ENCODE measurements around the gene C1QTNF12. TPM values are rescaled to one million over a fixed set of nuclear protein-coding genes. Genes with fewer than 3 reads are reported as not detected.

The C1QTNF12 gene
- total RNA-seq, 4 donors from 2014 or later, result 4.3 to 23.5 (median 7.1) TPM

- Histone ChIP-seq H3K4me1 (peaks cover 56% of the 10 kb centered on the region), H3K9me3 (no peaks in the 10 kb centered on the region), H3K27ac (no peak overlapping the region), H3K4me3 (peak overlapping the region; percentile 32), H3K27me3 (peaks cover 19% of the 10 kb centered on the region), H3K36me3 (no peaks in the 10 kb centered on the region)
- DNase-seq (ENCODE audit: low spot score in 2 of 2), result peak in 1 of 2 donors; percentile 64
- TF ChIP-seq EP300 (IDR thresholded peaks at IDR 0.05) (no peak), POLR2A (IDR thresholded peaks at IDR 0.05) (no peak), POLR2AphosphoS5 (IDR thresholded peaks at IDR 0.05) (no peak), CTCF (IDR thresholded peaks at IDR 0.05) (no peak)
- WGBS, result 43% methylated on average over 27 of the region's 38 CpGs
These were observed 37.6 kb downstream of the C1QTNF12 start for GRCh38 chr1:1208713-1209433.

GRCh38 chr1:1207571-1207892 is 39.0 kb downstream of the C1QTNF12 start:
- WGBS, result 59% methylated on average over 6 of the region's 11 CpGs
- Histone ChIP-seq H3K27ac (no peak overlapping the region), H3K4me1 (peaks cover 54% of the 10 kb centered on the region), H3K27me3 (peaks cover 31% of the 10 kb centered on the region), H3K9me3 (no peaks in the 10 kb centered on the region), H3K36me3 (no peaks in the 10 kb centered on the region), H3K4me3 (no peak overlapping the region)
- peak in 1 of 2 donors; percentile 53 for DNase-seq (ENCODE audit: low spot score in 2 of 2)
- no peak for TF ChIP-seq POLR2A (IDR thresholded peaks at IDR 0.05)
- no peak for TF ChIP-seq POLR2AphosphoS5 (IDR thresholded peaks at IDR 0.05)
- TF ChIP-seq EP300 (IDR thresholded peaks at IDR 0.05), result no peak
- TF ChIP-seq CTCF (IDR thresholded peaks at IDR 0.05), result no peak

GRCh38 chr1:1206966-1207531 is 39.5 kb downstream of the C1QTNF12 start:
- peaks cover 49% of the 10 kb centered on the region for H3K4me1 ChIP-seq
- TF ChIP-seq POLR2A (IDR thresholded peaks at IDR 0.05), result no peak
- no peak for TF ChIP-seq CTCF (IDR thresholded peaks at IDR 0.05)
- TF ChIP-seq EP300 (IDR thresholded peaks at IDR 0.05), result no peak
- TF ChIP-seq POLR2AphosphoS5 (IDR thresholded peaks at IDR 0.05), result no peak
- WGBS, result 60% methylated on average over 1 of the region's 19 CpGs
- peak overlapping the region; percentile 44 for H3K4me3 ChIP-seq
- no peak overlapping the region for H3K27ac ChIP-seq
- no peaks in the 10 kb centered on the region for H3K9me3 ChIP-seq
- no peaks in the 10 kb centered on the region for H3K36me3 ChIP-seq
- H3K27me3 ChIP-seq, result peaks cover 31% of the 10 kb centered on the region
- peak in 1 of 2 donors; percentile 59 for DNase-seq (ENCODE audit: low spot score in 2 of 2)

- Histone ChIP-seq H3K4me3 (peak within 1 kb of the TSS; percentile 44), H3K36me3 (no peaks in the 10 kb centered on the region), H3K4me1 (peaks cover 51% of the 10 kb centered on the region), H3K27me3 (peaks cover 31% of the 10 kb centered on the region), H3K27ac (no peak within 1 kb of the TSS), H3K9me3 (no peaks in the 10 kb centered on the region)
- no CpG with 5 or more reads among the region's 49 CpGs for WGBS
- no peak for TF ChIP-seq POLR2A (IDR thresholded peaks at IDR 0.05)
- no peak for TF ChIP-seq EP300 (IDR thresholded peaks at IDR 0.05)
- no peak for TF ChIP-seq POLR2AphosphoS5 (IDR thresholded peaks at IDR 0.05)
- no peak for TF ChIP-seq CTCF (IDR thresholded peaks at IDR 0.05)
- DNase-seq (ENCODE audit: low spot score in 2 of 2), result peak in 1 of 2 donors; percentile 73
These were observed 40.1 kb downstream of the C1QTNF12 start, which contains the start of gene TNFRSF18 for GRCh38 chr1:1206376-1206965. Gene TNFRSF18 (minus strand): TSS chr1:1206592. CDS start chr1:1206571, 21 bp downstream.

GRCh38 chr1:1205769-1206375 is 40.6 kb downstream of the C1QTNF12 start:
- Histone ChIP-seq H3K4me3 (peak overlapping the region; percentile 44), H3K27me3 (peaks cover 31% of the 10 kb centered on the region), H3K36me3 (no peaks in the 10 kb centered on the region), H3K9me3 (no peaks in the 10 kb centered on the region), H3K4me1 (peaks cover 57% of the 10 kb centered on the region), H3K27ac (no peak overlapping the region)
- DNase-seq (ENCODE audit: low spot score in 2 of 2), result peak in 1 of 2 donors; percentile 61
- 20% methylated on average over 4 of the region's 31 CpGs for WGBS
- TF ChIP-seq CTCF (IDR thresholded peaks at IDR 0.05) (no peak), EP300 (IDR thresholded peaks at IDR 0.05) (no peak), POLR2AphosphoS5 (IDR thresholded peaks at IDR 0.05) (no peak), POLR2A (IDR thresholded peaks at IDR 0.05) (no peak)

Measured in suprapubic skin (tissue), 4 donors.